Cardiac atrium fibroblast (primary cell): ENCODE measurements around the gene OR1E1. TPM values are rescaled to one million over a fixed set of nuclear protein-coding genes. Genes with fewer than 3 reads are reported as not detected.

Experiments used
- total RNA-seq: library from RNA; depleted of rRNA; stranded (reverse); fragments of >200 nt; gene quantifications from 2 replicates; pipeline ENCODE4 v1.2.3, GENCODE V29; 2015

The OR1E1 gene, protein sequence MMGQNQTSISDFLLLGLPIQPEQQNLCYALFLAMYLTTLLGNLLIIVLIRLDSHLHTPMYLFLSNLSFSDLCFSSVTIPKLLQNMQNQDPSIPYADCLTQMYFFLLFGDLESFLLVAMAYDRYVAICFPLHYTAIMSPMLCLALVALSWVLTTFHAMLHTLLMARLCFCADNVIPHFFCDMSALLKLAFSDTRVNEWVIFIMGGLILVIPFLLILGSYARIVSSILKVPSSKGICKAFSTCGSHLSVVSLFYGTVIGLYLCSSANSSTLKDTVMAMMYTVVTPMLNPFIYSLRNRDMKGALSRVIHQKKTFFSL
- not detected in 2 replicates for total RNA-seq

GRCh38 chr17:3398310-3398709 is at the start of gene OR1E1:
Gene OR1E1, minus strand, starts transcription at chr17:3398410. Its CDS starts 0 bp downstream, at chr17:3398410.

GRCh38 chr17:3433741-3434140 is 35.5 kb upstream of the OR1E1 start, which contains the start of gene OR1E2:
Gene OR1E2, minus strand, starts transcription at chr17:3433841. Its CDS starts 0 bp downstream, at chr17:3433841.

GRCh38 chr17:3411070-3411469 is 12.9 kb upstream of the OR1E1 start, which contains the start of gene OR3A3:
Gene OR3A3, plus strand, starts transcription at chr17:3411370.

GRCh38 chr17:3385869-3386816 is 12.1 kb downstream of the OR1E1 start, which contains the start of gene OR3A2:
Gene OR3A2, minus strand, starts transcription at chr17:3386308.

Other genes starting within 250 kb of the OR1E1 start
- not detected in 2 replicates for gene OR1A2, start 200.9 kb downstream of the OR1E1 start, total RNA-seq
- gene OR1A1, start 190.7 kb downstream of the OR1E1 start, total RNA-seq, result not detected in 2 replicates
- not detected in 2 replicates for gene OR3A1, start 100.0 kb downstream of the OR1E1 start, total RNA-seq
- not detected in 2 replicates for gene OR3A2, start 12.1 kb downstream of the OR1E1 start, total RNA-seq
- gene OR3A3, start 13.0 kb upstream of the OR1E1 start, total RNA-seq, result not detected in 2 replicates
- gene OR1E2, start 35.4 kb upstream of the OR1E1 start, total RNA-seq, result not detected in 2 replicates
- gene SPATA22, start 73.4 kb upstream of the OR1E1 start, total RNA-seq, result not detected in 2 replicates
- 2.5 and 4.1 TPM in 2 replicates for gene ASPA, start 77.6 kb upstream of the OR1E1 start, total RNA-seq
- 0.32 and 9.2 TPM in 2 replicates for gene TRPV3, start 159.4 kb upstream of the OR1E1 start, total RNA-seq
- gene TRPV1, start 211.0 kb upstream of the OR1E1 start, total RNA-seq, result 0.81 and 2.0 TPM in 2 replicates
- gene SHPK, start 237.8 kb upstream of the OR1E1 start, total RNA-seq, result 7.3 and 12.1 TPM in 2 replicates
- 14.1 and 39.0 TPM in 2 replicates for gene CTNS, start 238.3 kb upstream of the OR1E1 start, total RNA-seq